ENCODE measurements around the gene SPC25. TPM values are rescaled to one million over a fixed set of nuclear protein-coding genes. Genes with fewer than 3 reads are reported as not detected.
"Not testable (repeated sequence)": the region's sequence is repeated elsewhere in the genome, so short reads cannot be mapped to it uniquely, and the experiment has no call there.

The SPC25 gene
- polyA plus RNA-seq, 1 donor (not counting 4 experiments of a cell fraction or from before 2014, with no cell fraction given), result 7.1 TPM

GRCh38 chr2:168884975-168885374 lies 5.3 kb downstream of the SPC25 start:
- TF ChIP-seq EZH2 (IDR thresholded peaks at IDR 0.05; ENCODE audit: low read length) (no peak), CTCF (optimal IDR thresholded peaks at IDR 0.05 in 1 of 3, IDR thresholded peaks at IDR 0.05 in 1 of 3, conservative IDR thresholded peaks at IDR 0.05 in 1 of 3; ENCODE audit: extremely low read depth in 1 of 3, insufficient read depth in 2 of 3, low read length in 3 of 3) (peak in 1 of 3 experiments; percentile 1)
- DNase-seq (ENCODE audit: low read depth, low spot score), result peak; percentile 11
- Histone ChIP-seq H3K27me3 (ENCODE audit: control insufficient read depth, extremely low read depth, insufficient read depth, low read length) (no peaks in the 10 kb centered on the region), H3K4me2 (ENCODE audit: control insufficient read depth, extremely low read depth, insufficient read depth, low read depth, low read length) (no peak overlapping the region), H3K36me3 (ENCODE audit: control insufficient read depth in 2 of 2, extremely low read depth in 1 of 2, insufficient read depth in 2 of 2, low read length in 2 of 2) (no peaks in the 10 kb centered on the region), H3K27ac (ENCODE audit: control insufficient read depth, insufficient read depth, low read length) (no peak overlapping the region), H3K9me3 (ENCODE audit: control insufficient read depth, low read depth, low read length) (no peaks in the 10 kb centered on the region), H2AFZ (ENCODE audit: control insufficient read depth, low read length) (no peak overlapping the region), H3K4me3 (ENCODE audit: control insufficient read depth in 2 of 3, extremely low read depth in 1 of 3, insufficient read depth in 2 of 3, low read depth in 1 of 3, low read length in 3 of 3) (no peak overlapping the region), H3K79me2 (ENCODE audit: control insufficient read depth, insufficient read depth, low read length) (peaks cover 7% of the 10 kb centered on the region), H3K4me1 (ENCODE audit: control insufficient read depth, extremely low read depth, insufficient read depth, low read length) (peaks cover 20% of the 10 kb centered on the region), H3K9me1 (ENCODE audit: control insufficient read depth, extremely low read depth, insufficient read depth, low read length) (no peaks in the 10 kb centered on the region), H3K9ac (ENCODE audit: control insufficient read depth, extremely low read depth, insufficient read depth, low read length) (no peak overlapping the region), H4K20me1 (ENCODE audit: control insufficient read depth, extremely low read depth, insufficient read depth, low read length) (no peaks in the 10 kb centered on the region)
- FAIRE-seq, result peak; percentile 63
- dilution Hi-C loops (cut with MboI; ENCODE audit: extremely low pct_ligation_motif_present, low sequenced_read_pairs), result no loop called here

- H3K4me3 ChIP-seq (ENCODE audit: control insufficient read depth in 2 of 3, extremely low read depth in 1 of 3, insufficient read depth in 2 of 3, low read depth in 1 of 3, low read length in 3 of 3); dilution Hi-C loops (cut with MboI; ENCODE audit: extremely low pct_ligation_motif_present, low sequenced_read_pairs); DNase-seq (ENCODE audit: low read depth, low spot score); H3K36me3 ChIP-seq (ENCODE audit: control insufficient read depth in 2 of 2, extremely low read depth in 1 of 2, insufficient read depth in 2 of 2, low read length in 2 of 2); FAIRE-seq; H3K9me1 ChIP-seq (ENCODE audit: control insufficient read depth, extremely low read depth, insufficient read depth, low read length); H4K20me1 ChIP-seq (ENCODE audit: control insufficient read depth, extremely low read depth, insufficient read depth, low read length); H3K27me3 ChIP-seq (ENCODE audit: control insufficient read depth, extremely low read depth, insufficient read depth, low read length); H3K27ac ChIP-seq (ENCODE audit: control insufficient read depth, insufficient read depth, low read length); H2AFZ ChIP-seq (ENCODE audit: control insufficient read depth, low read length); H3K9me3 ChIP-seq (ENCODE audit: control insufficient read depth, low read depth, low read length); H3K4me2 ChIP-seq (ENCODE audit: control insufficient read depth, extremely low read depth, insufficient read depth, low read depth, low read length); H3K79me2 ChIP-seq (ENCODE audit: control insufficient read depth, insufficient read depth, low read length); H3K9ac ChIP-seq (ENCODE audit: control insufficient read depth, extremely low read depth, insufficient read depth, low read length): not testable (repeated sequence)
- peaks cover 12% of the 10 kb centered on the region for H3K4me1 ChIP-seq (ENCODE audit: control insufficient read depth, extremely low read depth, insufficient read depth, low read length)
Measured at GRCh38 chr2:168882163-168882562, 8.1 kb downstream of the SPC25 start.

- Histone ChIP-seq H3K4me1 (ENCODE audit: control insufficient read depth, extremely low read depth, insufficient read depth, low read length) (no peaks in the 10 kb centered on the region), H3K9ac (ENCODE audit: control insufficient read depth, extremely low read depth, insufficient read depth, low read length) (no peak overlapping the region), H3K27ac (ENCODE audit: control insufficient read depth, insufficient read depth, low read length) (no peak overlapping the region), H3K9me1 (ENCODE audit: control insufficient read depth, extremely low read depth, insufficient read depth, low read length) (no peaks in the 10 kb centered on the region), H3K36me3 (ENCODE audit: control insufficient read depth in 2 of 2, extremely low read depth in 1 of 2, insufficient read depth in 2 of 2, low read length in 2 of 2) (no peaks in the 10 kb centered on the region), H3K27me3 (ENCODE audit: control insufficient read depth, extremely low read depth, insufficient read depth, low read length) (no peaks in the 10 kb centered on the region), H3K9me3 (ENCODE audit: control insufficient read depth, low read depth, low read length) (no peaks in the 10 kb centered on the region), H3K79me2 (ENCODE audit: control insufficient read depth, insufficient read depth, low read length) (no peaks in the 10 kb centered on the region), H3K4me3 (ENCODE audit: control insufficient read depth in 2 of 3, extremely low read depth in 1 of 3, insufficient read depth in 2 of 3, low read depth in 1 of 3, low read length in 3 of 3) (no peak overlapping the region), H2AFZ (ENCODE audit: control insufficient read depth, low read length) (no peak overlapping the region), H3K4me2 (ENCODE audit: control insufficient read depth, extremely low read depth, insufficient read depth, low read depth, low read length) (no peak overlapping the region), H4K20me1 (ENCODE audit: control insufficient read depth, extremely low read depth, insufficient read depth, low read length) (no peaks in the 10 kb centered on the region)
- FAIRE-seq (no peak), DNase-seq (ENCODE audit: low read depth, low spot score) (no peak)
- dilution Hi-C loops (cut with MboI; ENCODE audit: extremely low pct_ligation_motif_present, low sequenced_read_pairs), result no loop called here
- TF ChIP-seq EZH2 (IDR thresholded peaks at IDR 0.05; ENCODE audit: low read length), result no peak
- no peak for TF ChIP-seq CTCF (optimal IDR thresholded peaks at IDR 0.05 in 1 of 3, IDR thresholded peaks at IDR 0.05 in 1 of 3, conservative IDR thresholded peaks at IDR 0.05 in 1 of 3; ENCODE audit: extremely low read depth in 1 of 3, insufficient read depth in 2 of 3, low read length in 3 of 3)
Measured at GRCh38 chr2:168874368-168875054, 15.7 kb downstream of the SPC25 start.

- H3K27me3 ChIP-seq (ENCODE audit: control insufficient read depth, extremely low read depth, insufficient read depth, low read length); H2AFZ ChIP-seq (ENCODE audit: control insufficient read depth, low read length); FAIRE-seq; H3K36me3 ChIP-seq (ENCODE audit: control insufficient read depth in 2 of 2, extremely low read depth in 1 of 2, insufficient read depth in 2 of 2, low read length in 2 of 2); H3K4me3 ChIP-seq (ENCODE audit: control insufficient read depth in 2 of 3, extremely low read depth in 1 of 3, insufficient read depth in 2 of 3, low read depth in 1 of 3, low read length in 3 of 3); H3K9me3 ChIP-seq (ENCODE audit: control insufficient read depth, low read depth, low read length); H4K20me1 ChIP-seq (ENCODE audit: control insufficient read depth, extremely low read depth, insufficient read depth, low read length); H3K4me2 ChIP-seq (ENCODE audit: control insufficient read depth, extremely low read depth, insufficient read depth, low read depth, low read length); H3K9ac ChIP-seq (ENCODE audit: control insufficient read depth, extremely low read depth, insufficient read depth, low read length); H3K9me1 ChIP-seq (ENCODE audit: control insufficient read depth, extremely low read depth, insufficient read depth, low read length); dilution Hi-C loops (cut with MboI; ENCODE audit: extremely low pct_ligation_motif_present, low sequenced_read_pairs); H3K4me1 ChIP-seq (ENCODE audit: control insufficient read depth, extremely low read depth, insufficient read depth, low read length); DNase-seq (ENCODE audit: low read depth, low spot score); H3K79me2 ChIP-seq (ENCODE audit: control insufficient read depth, insufficient read depth, low read length); H3K27ac ChIP-seq (ENCODE audit: control insufficient read depth, insufficient read depth, low read length): not testable (repeated sequence)
Measured at GRCh38 chr2:168870824-168871223, 19.4 kb downstream of the SPC25 start.
